NCI-H460 (cell line): Measurements from ENCODE around the gene INTU. TPM values are rescaled to one million over a fixed set of nuclear protein-coding genes. Genes with fewer than 3 reads are reported as not detected.
"Not testable (repeated sequence)": the region's sequence is repeated elsewhere in the genome, so short reads cannot be mapped to it uniquely, and the experiment has no call there.

Source experiments
- DNase-seq: peaks from one replicate; pipeline ENCODE4 v3.0.0-alpha.2; 2016; ENCODE audit warnings: low read depth; ENCODE audit errors: extremely low read depth
- total RNA-seq: library from RNA; depleted of rRNA; stranded (reverse); fragments of >200 nt; shearing (Covaris generic); gene quantifications from 2 replicates; pipeline ENCODE4 v1.2.3, GENCODE V29; 2014

The INTU gene
- total RNA-seq, 1 experiment from 2014 or later, result 3.4 TPM

- DNase-seq, result no peak
Measured at GRCh38 chr4:127641524-127641923, 8.8 kb downstream of the INTU start.

- no peak for DNase-seq
Measured at GRCh38 chr4:127642169-127642568, 9.4 kb downstream of the INTU start.

GRCh38 chr4:127643791-127644190 is 11.0 kb downstream of the INTU start:
- DNase-seq, result no peak

GRCh38 chr4:127648061-127648460 is 15.3 kb downstream of the INTU start:
- DNase-seq, result no peak

GRCh38 chr4:127655590-127655989 is 22.8 kb downstream of the INTU start:
- not testable (repeated sequence) for DNase-seq

GRCh38 chr4:127656047-127656680 is 23.4 kb downstream of the INTU start:
- DNase-seq, result no peak

GRCh38 chr4:127660284-127660885 is 27.6 kb downstream of the INTU start:
- DNase-seq, result no peak

- DNase-seq, result no peak
Measured at GRCh38 chr4:127667116-127667515, 34.4 kb downstream of the INTU start.

- DNase-seq, result no peak
Measured at GRCh38 chr4:127667772-127668171, 35.0 kb downstream of the INTU start.

GRCh38 chr4:127668770-127669169 is 36.0 kb downstream of the INTU start:
- no peak for DNase-seq

GRCh38 chr4:127669691-127670090 is 36.9 kb downstream of the INTU start:
- no peak for DNase-seq

GRCh38 chr4:127672111-127672510 is 39.4 kb downstream of the INTU start:
- no peak for DNase-seq

GRCh38 chr4:127685292-127685691 is 52.5 kb downstream of the INTU start:
- DNase-seq, result no peak

GRCh38 chr4:127686658-127687057 is 53.9 kb downstream of the INTU start:
- DNase-seq, result no peak

GRCh38 chr4:127687580-127687979 is 54.8 kb downstream of the INTU start:
- no peak for DNase-seq

GRCh38 chr4:127698789-127699200 is 66.0 kb downstream of the INTU start:
- DNase-seq, result peak; percentile 26

GRCh38 chr4:127708985-127709384 is 76.2 kb downstream of the INTU start:
- DNase-seq, result no peak

GRCh38 chr4:127709456-127709855 is 76.7 kb downstream of the INTU start:
- no peak for DNase-seq

GRCh38 chr4:127730142-127730913 is 97.6 kb downstream of the INTU start, which contains the start of gene SLC25A31:
TSS of gene SLC25A31 (plus strand) at chr4:127730400. CDS start at chr4:127730546, 146 bp downstream.
- DNase-seq, result no peak

GRCh38 chr4:127731406-127731805 is 98.6 kb downstream of the INTU start:
- DNase-seq, result no peak

- peak; percentile 41 for DNase-seq
Measured at GRCh38 chr4:127732623-127733328, 100.0 kb downstream of the INTU start.
